Transverse colon (tissue), 4 donors: ENCODE data around the gene ZNF415.
"Not testable (repeated sequence)": the region's sequence is repeated elsewhere in the genome, so short reads cannot be mapped to it uniquely, and the experiment has no call there.

Experiments
- CTCF ChIP-seq, 5 experiments: fragments of 200-600 bp in 3 of 5; fragments of 450-650 bp in 2 of 5; sonication (generic) in 3 of 5; IDR thresholded peaks; 1 replicate in 2 of 5; 2 replicates in 3 of 5; pipeline ENCODE4 v1.5.1; 2016 to 2017; ENCODE audit warnings: antibody characterized with exemption in 5 of 5, inconsistent platforms in 3 of 5, mild to moderate bottlenecking in 2 of 5, moderate library complexity in 1 of 5
- POLR2A ChIP-seq: fragments of 450-650 bp; IDR thresholded peaks from one replicate; pipeline ENCODE4 v1.6.1; 2016; ENCODE audit warnings: antibody characterized with exemption, mild to moderate bottlenecking, moderate library complexity
- POLR2AphosphoS5 ChIP-seq, 3 donors: sonication (generic); formaldehyde crosslinking; IDR thresholded peaks; one replicate each; pipeline ENCODE4 v1.6.1; 2016; ENCODE audit warnings: antibody characterized with exemption in 3 of 3

- not testable (repeated sequence) for TF ChIP-seq POLR2A; CTCF (IDR thresholded peaks at IDR 0.05); POLR2AphosphoS5 (IDR thresholded peaks at IDR 0.05)
Measured at GRCh38 chr19:53096579-53096978, 36.1 kb downstream of the ZNF415 start.
